Ovary (tissue), 9 donors: ENCODE data around the gene PANK3. TPM values are rescaled to one million over a fixed set of nuclear protein-coding genes. Genes with fewer than 3 reads are reported as not detected.

Source experiments
- DNase-seq, 5 donors: peaks; one replicate each; pipeline ENCODE4 v3.0.0-alpha.2; 2019 to 2020
- H3K27ac ChIP-seq, 2 donors: fragments of 200-600 bp; one replicate each; pipeline versions ENCODE4 v1.5.1 to v1.8.0; 2019 to 2022
- H3K27me3 ChIP-seq: fragments of 200-600 bp; one replicate; pipeline ENCODE4 v1.8.0; 2022
- H3K36me3 ChIP-seq: fragments of 200-600 bp; sonication (generic); one replicate; pipeline ENCODE4 v1.5.1; 2019
- H3K4me1 ChIP-seq: one replicate; pipeline ENCODE4 v1.8.1; 2013; ENCODE audit warnings: mild to moderate bottlenecking, moderate library complexity; ENCODE audit not compliant: insufficient read depth
- H3K4me3 ChIP-seq: fragments of 200-600 bp; sonication (generic); one replicate; pipeline ENCODE4 v1.5.1; 2017
- H3K9me3 ChIP-seq, 2 donors: fragments of 200-600 bp in 1 of 2; sonication (generic) in 1 of 2; one replicate each; pipeline versions ENCODE4 v1.5.1 to v1.8.1; 2013 to 2019; ENCODE audit warnings: mild to moderate bottlenecking in 1 of 2, moderate library complexity in 1 of 2
- EP300 ChIP-seq: sonication (generic); formaldehyde crosslinking; IDR thresholded peaks from one replicate; pipeline ENCODE4 v1.6.1; 2017; ENCODE audit warnings: antibody characterized with exemption
- POLR2A ChIP-seq: fragments of 450-650 bp; IDR thresholded peaks from one replicate; pipeline ENCODE4 v1.6.1; 2017; ENCODE audit warnings: antibody characterized with exemption, mild to moderate bottlenecking, moderate library complexity
- WGBS, 3 donors: extraction: QIAGEN DNeasy Blood & Tissue Kit in 1 of 3; methylation state at CpG; one replicate each; pipeline versions ENCODE4 v1.1.5 to v1.1.7; 2013 to 2017; 5-methylcytosine and 5-hydroxymethylcytosine counted together
- intact Hi-C, 4 donors: fragments of 100-400 bp; cut with DNase I; formaldehyde crosslinking; loops; one replicate each; pipeline versions ENCODE4 v1.11.0 to v1.15.1; 2022 to 2023
- polyA plus RNA-seq, 2 donors: library from polyadenylated mRNA; stranded (reverse); fragments of 200-250 nt in 1 of 2; fragments of 350-450 nt in 1 of 2; fragmentation: Illumina TruSeq in 1 of 2; extraction: RNeasy Lipid Tissue Mini Kit (QIAGEN cat#74804) in 1 of 2; gene quantifications; one replicate each; pipeline ENCODE4 v1.2.3, GENCODE V29; 2013 to 2014
- total RNA-seq, 7 donors: library from RNA; depleted of rRNA in 2 of 7; stranded (reverse); fragments of >200 nt in 2 of 7; fragmentation: NEBNext Ultra II Directional in 3 of 7; extraction: Animal tissue kit (Norgen Biotek cat#: 25700) in 3 of 7; gene quantifications; one replicate each; pipeline versions ENCODE4 v1.1.0 to v1.2.4, GENCODE V29; 2016 to 2023
- TF ChIP-seq, protein P1 (sequence below), 3 donors: fragments of 450-650 bp in 2 of 3; fragments of 200-600 bp in 1 of 3; IDR thresholded peaks; one replicate each; pipeline versions ENCODE4 v1.5.1 to v1.8.0; 2016 to 2022; ENCODE audit warnings: antibody characterized with exemption in 3 of 3, mild to moderate bottlenecking in 1 of 3
- donor health status: DM: no; HTN: no; CAD: no; lungs with moderate emphysema.
- donor health status: DM: no; HTN: no; CAD: no.
- donor health status: Bipolar disorder and iron deficiency.
- donor health status: DM: yes; HTN: yes; CAD: no.
- donor health status: DM: no; HTN: no; CAD: no.
- donor health status: DM: yes; HTN: yes; CAD: no.

Gene PANK3
- total and polyA plus RNA-seq, 9 donors, result 8.3 to 59.1 (median 35.7) TPM

DNA sequence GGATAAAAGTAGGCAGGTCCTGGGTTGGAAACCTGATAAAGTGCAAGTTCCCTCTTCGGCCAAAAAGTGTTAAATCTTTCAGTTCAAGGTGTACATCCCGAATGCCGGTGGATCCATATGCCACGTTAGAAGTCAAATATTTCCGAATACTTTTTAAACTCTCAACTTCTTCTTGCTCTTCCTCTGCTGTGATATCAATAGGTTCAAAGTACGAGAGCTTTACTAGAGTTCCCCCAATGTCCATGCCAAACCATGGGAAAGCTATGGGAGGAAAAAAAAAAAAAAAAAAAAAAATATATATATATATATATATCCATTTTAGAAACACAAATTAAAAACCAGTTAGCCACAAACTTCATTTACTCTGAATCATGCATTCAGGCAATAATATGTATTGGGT, 10.4 kb downstream of the PANK3 start:
- H3K4me1 ChIP-seq, result no peaks in the 10 kb centered on the region
- H3K9me3 ChIP-seq, result no peaks in the 10 kb centered on the region
- H3K36me3 ChIP-seq, result no peaks in the 10 kb centered on the region
- H3K27ac ChIP-seq, result no peak overlapping the region
- no peak for TF ChIP-seq POLR2A
- TF ChIP-seq, protein P1, sequence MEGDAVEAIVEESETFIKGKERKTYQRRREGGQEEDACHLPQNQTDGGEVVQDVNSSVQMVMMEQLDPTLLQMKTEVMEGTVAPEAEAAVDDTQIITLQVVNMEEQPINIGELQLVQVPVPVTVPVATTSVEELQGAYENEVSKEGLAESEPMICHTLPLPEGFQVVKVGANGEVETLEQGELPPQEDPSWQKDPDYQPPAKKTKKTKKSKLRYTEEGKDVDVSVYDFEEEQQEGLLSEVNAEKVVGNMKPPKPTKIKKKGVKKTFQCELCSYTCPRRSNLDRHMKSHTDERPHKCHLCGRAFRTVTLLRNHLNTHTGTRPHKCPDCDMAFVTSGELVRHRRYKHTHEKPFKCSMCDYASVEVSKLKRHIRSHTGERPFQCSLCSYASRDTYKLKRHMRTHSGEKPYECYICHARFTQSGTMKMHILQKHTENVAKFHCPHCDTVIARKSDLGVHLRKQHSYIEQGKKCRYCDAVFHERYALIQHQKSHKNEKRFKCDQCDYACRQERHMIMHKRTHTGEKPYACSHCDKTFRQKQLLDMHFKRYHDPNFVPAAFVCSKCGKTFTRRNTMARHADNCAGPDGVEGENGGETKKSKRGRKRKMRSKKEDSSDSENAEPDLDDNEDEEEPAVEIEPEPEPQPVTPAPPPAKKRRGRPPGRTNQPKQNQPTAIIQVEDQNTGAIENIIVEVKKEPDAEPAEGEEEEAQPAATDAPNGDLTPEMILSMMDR (IDR thresholded peaks at IDR 0.05), result no peak
- no peak for TF ChIP-seq EP300
- DNase-seq, result no peak
- intact Hi-C loops, result no loop called here
- no peak overlapping the region for H3K4me3 ChIP-seq
- WGBS, 3 donors, result 95 to 98% (median 97%) methylated on average over 6 of the region's 6 CpGs
- no peaks in the 10 kb centered on the region for H3K27me3 ChIP-seq

DNA sequence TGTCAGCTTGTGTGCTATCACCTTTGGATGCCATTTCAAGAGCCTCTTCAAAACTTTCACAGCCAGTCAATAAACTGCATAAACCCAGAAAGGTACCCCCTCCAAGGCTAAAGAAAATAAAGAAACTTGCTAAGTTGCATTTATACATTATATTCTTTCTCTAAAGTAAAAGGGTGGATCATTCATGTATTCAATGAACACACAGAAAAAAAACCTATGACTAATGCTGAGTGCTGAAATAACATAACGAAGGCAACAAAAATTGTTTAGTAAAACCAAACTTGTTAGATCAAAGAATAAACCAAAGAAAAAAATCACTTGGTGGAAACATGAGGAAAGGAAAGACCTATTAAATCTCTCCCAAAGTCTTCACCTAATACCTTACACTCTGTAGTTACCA, 15.2 kb downstream of the PANK3 start:
- Histone ChIP-seq H3K9me3 (no peaks in the 10 kb centered on the region), H3K27ac (no peak overlapping the region), H3K36me3 (no peaks in the 10 kb centered on the region), H3K4me3 (no peak overlapping the region), H3K27me3 (no peaks in the 10 kb centered on the region), H3K4me1 (peaks cover 2% of the 10 kb centered on the region)
- no peak for DNase-seq
- intact Hi-C loops, result no loop called here
- TF ChIP-seq EP300, result no peak
- TF ChIP-seq, protein P1 (IDR thresholded peaks at IDR 0.05), result no peak
- TF ChIP-seq POLR2A, result no peak
- 19 to 53% (median 20%) methylated on average over 1 of the region's 1 CpG for WGBS, 3 donors

DNA sequence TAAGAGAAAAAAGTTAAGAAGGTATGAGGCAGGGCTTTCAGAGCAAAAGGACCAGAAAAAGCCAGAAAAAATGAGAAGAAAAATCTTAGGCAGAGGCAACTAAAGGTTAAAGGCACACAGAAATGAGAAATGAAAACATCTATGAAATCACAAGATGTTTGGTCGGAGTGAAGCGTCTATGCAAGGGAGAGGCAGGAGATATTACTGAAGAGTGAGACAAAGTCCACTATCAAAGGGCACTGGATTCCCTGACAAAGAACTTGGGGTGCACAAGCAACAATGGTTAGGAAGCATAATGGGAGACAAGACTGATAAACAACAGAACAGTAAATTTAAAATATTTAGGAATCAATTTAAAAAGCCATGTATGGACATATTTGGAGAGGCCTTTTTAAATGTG, 16.9 kb downstream of the PANK3 start:
- no peaks in the 10 kb centered on the region for H3K36me3 ChIP-seq
- no peak for DNase-seq
- H3K4me3 ChIP-seq, result no peak overlapping the region
- intact Hi-C loops, result no loop called here
- H3K9me3 ChIP-seq, result no peaks in the 10 kb centered on the region
- 4 to 36% (median 8%) methylated on average over 2 of the region's 2 CpGs for WGBS, 3 donors
- H3K4me1 ChIP-seq, result peaks cover 2% of the 10 kb centered on the region
- TF ChIP-seq, protein P1 (IDR thresholded peaks at IDR 0.05), result no peak
- no peak for TF ChIP-seq EP300
- no peak for TF ChIP-seq POLR2A
- peak overlapping the region in 1 of 2 donors; percentile 13 for H3K27ac ChIP-seq
- no peaks in the 10 kb centered on the region for H3K27me3 ChIP-seq

DNA sequence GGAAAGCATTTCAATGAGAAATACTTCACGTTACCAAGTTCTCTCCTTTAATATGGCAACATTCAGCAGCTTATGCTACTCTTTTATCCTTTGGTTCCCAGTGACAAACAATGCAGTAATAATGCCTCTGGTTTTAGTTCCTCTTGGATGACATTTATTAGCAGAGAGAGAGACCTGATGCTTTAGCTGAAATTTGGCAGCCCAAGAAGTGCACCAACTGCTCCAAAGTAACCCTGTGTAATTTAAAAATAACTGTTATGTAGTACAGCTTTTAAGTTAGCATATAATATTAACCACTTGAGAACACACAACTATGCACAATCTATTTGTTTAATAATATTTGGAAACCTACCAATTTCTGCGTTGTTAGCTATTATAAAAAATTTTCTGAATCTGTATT, 21.8 kb downstream of the PANK3 start:
- 95 to 99% (median 97%) methylated on average over 2 of the region's 2 CpGs for WGBS, 3 donors
- no peaks in the 10 kb centered on the region for H3K36me3 ChIP-seq
- intact Hi-C loops, result no loop called here
- H3K4me1 ChIP-seq, result peaks cover 2% of the 10 kb centered on the region
- H3K27ac ChIP-seq, result no peak overlapping the region
- H3K4me3 ChIP-seq, result no peak overlapping the region
- H3K27me3 ChIP-seq, result no peaks in the 10 kb centered on the region
- no peaks in the 10 kb centered on the region for H3K9me3 ChIP-seq
- TF ChIP-seq EP300 (no peak), POLR2A (no peak)
- TF ChIP-seq, protein P1 (IDR thresholded peaks at IDR 0.05), result no peak
- DNase-seq, result no peak
